ENCODE results near the gene DYRK3.

DNA sequence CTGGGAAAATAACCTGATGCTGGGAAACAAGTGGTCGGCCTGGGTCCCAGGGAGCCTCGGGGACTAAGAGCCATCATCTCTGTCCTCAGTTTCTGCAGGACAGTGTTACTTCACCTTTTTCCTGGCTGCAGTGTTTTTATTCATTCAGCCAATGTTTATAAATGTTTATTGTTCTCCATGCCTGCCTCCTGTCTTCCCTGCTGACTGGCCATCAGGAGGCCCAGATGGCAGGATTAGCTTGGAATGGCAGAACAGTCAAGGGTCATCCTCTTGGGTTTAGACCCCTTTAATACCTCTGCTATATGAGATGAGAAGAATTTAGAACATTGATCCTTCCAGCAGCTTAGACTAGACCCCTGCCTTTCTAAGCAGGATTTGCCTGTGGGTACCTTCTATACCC is 62.7 kb downstream of the DYRK3 start:
- TF ChIP-seq CTCF (IDR thresholded peaks at IDR 0.05) (no peak), EZH2phosphoT487 (IDR thresholded peaks at IDR 0.05) (no peak)
